Esophagus squamous epithelium (tissue), 4 donors: ENCODE data around the gene CAMTA1.

Experiments
- CTCF ChIP-seq, 6 experiments: fragments of 450-650 bp in 4 of 6; fragments of 200-600 bp in 2 of 6; sonication (generic) in 2 of 6; IDR thresholded peaks; one replicate each; pipeline ENCODE4 v1.5.1; 2016 to 2019; ENCODE audit warnings: antibody characterized with exemption in 6 of 6, mild to moderate bottlenecking in 4 of 6, moderate library complexity in 4 of 6
- POLR2A ChIP-seq, 4 donors: fragments of 450-650 bp; IDR thresholded peaks; one replicate each; pipeline ENCODE4 v1.6.1; 2017; ENCODE audit warnings: antibody characterized with exemption in 4 of 4, mild to moderate bottlenecking in 4 of 4, moderate library complexity in 3 of 4

GRCh38 chr1:7400566-7400965 is 615.3 kb downstream of the CAMTA1 start:
- TF ChIP-seq CTCF (IDR thresholded peaks at IDR 0.05), result no peak
- no peak for TF ChIP-seq POLR2A (IDR thresholded peaks at IDR 0.05)
